Endodermal cell (in vitro differentiated cells): ENCODE measurements around the gene TDRD9. TPM values are rescaled to one million over a fixed set of nuclear protein-coding genes. Genes with fewer than 3 reads are reported as not detected.

Experiments used
- DNase-seq: peaks from one replicate; pipeline ENCODE4 v3.0.0-alpha.2; 2017
- H3K27ac ChIP-seq: 2 replicates; pipeline ENCODE4 v1.5.1; 2013; ENCODE audit warnings: mild to moderate bottlenecking, low read depth, low read length, moderate library complexity
- H3K27me3 ChIP-seq: 2 replicates; pipeline ENCODE4 v1.6.1; 2013; ENCODE audit warnings: mild to moderate bottlenecking, low read length, moderate library complexity; ENCODE audit not compliant: insufficient read depth, control insufficient read depth, poor library complexity, severe bottlenecking
- H3K36me3 ChIP-seq: 2 replicates; pipeline ENCODE4 v1.7.0; 2013; ENCODE audit warnings: mild to moderate bottlenecking, low read length, moderate library complexity; ENCODE audit not compliant: control insufficient read depth, insufficient read depth
- H3K4me1 ChIP-seq: one replicate; pipeline ENCODE4 v1.7.0; 2013; ENCODE audit warnings: low read length; ENCODE audit not compliant: control insufficient read depth, insufficient read depth
- H3K4me3 ChIP-seq: 2 replicates; pipeline ENCODE4 v1.5.1; 2013; ENCODE audit warnings: mild to moderate bottlenecking, low read length, moderate library complexity
- H3K9ac ChIP-seq: 2 replicates; pipeline ENCODE4 v1.6.1; 2013; ENCODE audit warnings: mild to moderate bottlenecking, low read length, moderate library complexity; ENCODE audit not compliant: poor library complexity, severe bottlenecking; ENCODE audit errors: extremely low read depth
- H3K9me3 ChIP-seq: 2 replicates; pipeline ENCODE4 v1.6.1; 2013; ENCODE audit warnings: mild to moderate bottlenecking, low read length, moderate library complexity; ENCODE audit not compliant: control insufficient read depth
- H3K27ac Mint-ChIP-seq: 2 replicates; pipeline ENCODE4 v1.8.0; 2020; ENCODE audit warnings: mixed read lengths
- H3K27me3 Mint-ChIP-seq: 2 replicates; pipeline ENCODE4 v1.8.0; 2021; ENCODE audit warnings: mild to moderate bottlenecking, mixed read lengths; ENCODE audit not compliant: insufficient read depth
- H3K36me3 Mint-ChIP-seq: 2 replicates; pipeline ENCODE4 v1.8.0; 2020; ENCODE audit warnings: low read depth, mixed read lengths
- H3K4me1 Mint-ChIP-seq: 2 replicates; pipeline ENCODE4 v1.8.0; 2020; ENCODE audit warnings: mixed read lengths
- H3K4me3 Mint-ChIP-seq: 2 replicates; pipeline ENCODE4 v1.8.0; 2020; ENCODE audit warnings: mild to moderate bottlenecking, moderate library complexity, mixed read lengths
- H3K9me3 Mint-ChIP-seq: 2 replicates; pipeline ENCODE4 v1.8.0; 2020; ENCODE audit warnings: mild to moderate bottlenecking, mixed read lengths
- CTCF ChIP-seq: fragments of 200-600 bp; sonication (generic); conservative IDR thresholded peaks from 2 replicates; pipeline ENCODE4 v1.5.0; 2021; ENCODE audit warnings: antibody characterized with exemption, mild to moderate bottlenecking
- WGBS, 2 experiments: methylation state at CpG; one replicate each; pipeline versions ENCODE4 v1.1.5 to v1.1.7; 2013; ENCODE audit warnings: missing lambda C conversion rate in 2 of 2, mixed read lengths in 1 of 2; ENCODE audit not compliant: insufficient coverage in 1 of 2, insufficient read length in 1 of 2; 5-methylcytosine and 5-hydroxymethylcytosine counted together
- total RNA-seq, 2 donors: library from RNA; stranded (reverse); fragmentation: NEBNext Ultra II Directional in 1 of 2; extraction: Animal tissue kit (Norgen Biotek cat#: 25700) in 1 of 2; gene quantifications; 2 replicates in 1 of 2; 3 replicates in 1 of 2; pipeline ENCODE4 v1.2.1, GENCODE V29; 2021

Gene TDRD9
- total RNA-seq, 2 donors from 2014 or later = not detected

- H3K27me3 ChIP-seq = no peaks in the 10 kb centered on the region
- no peaks in the 10 kb centered on the region for H3K36me3 ChIP-seq
- H3K27ac ChIP-seq = no peak overlapping the region
- H3K4me3 Mint-ChIP-seq = no peak overlapping the region
- peaks cover 4% of the 10 kb centered on the region for H3K9me3 Mint-ChIP-seq
- H3K4me3 ChIP-seq = no peak overlapping the region
- no peaks in the 10 kb centered on the region for H3K9me3 ChIP-seq
- no peaks in the 10 kb centered on the region for H3K36me3 Mint-ChIP-seq
- WGBS, 2 experiments = 93 to 94% methylated on average over 2 to 3 of the region's 3 CpGs
- no peak for DNase-seq
- no peak overlapping the region for H3K9ac ChIP-seq
- no peaks in the 10 kb centered on the region for H3K4me1 ChIP-seq
- no peak for TF ChIP-seq CTCF
- H3K27me3 Mint-ChIP-seq = no peaks in the 10 kb centered on the region
- no peaks in the 10 kb centered on the region for H3K4me1 Mint-ChIP-seq
- H3K27ac Mint-ChIP-seq = no peak overlapping the region
Measured at GRCh38 chr14:104011824-104012517, 83.7 kb downstream of the TDRD9 start.

- Mint-ChIP-seq H3K9me3 (peaks cover 4% of the 10 kb centered on the region), H3K4me1 (no peaks in the 10 kb centered on the region), H3K27ac (no peak overlapping the region), H3K27me3 (no peaks in the 10 kb centered on the region), H3K36me3 (no peaks in the 10 kb centered on the region), H3K4me3 (no peak overlapping the region)
- Histone ChIP-seq H3K27ac (no peak overlapping the region), H3K27me3 (peaks cover 8% of the 10 kb centered on the region), H3K4me1 (no peaks in the 10 kb centered on the region), H3K4me3 (no peak overlapping the region), H3K9me3 (no peaks in the 10 kb centered on the region), H3K9ac (no peak overlapping the region), H3K36me3 (no peaks in the 10 kb centered on the region)
- 86 to 89% methylated on average over 4 to 5 of the region's 5 CpGs for WGBS, 2 experiments
- no peak for TF ChIP-seq CTCF
- DNase-seq = no peak
Measured at GRCh38 chr14:104014764-104015163, 86.5 kb downstream of the TDRD9 start.

- Histone ChIP-seq H3K9ac (no peak overlapping the region), H3K4me1 (no peaks in the 10 kb centered on the region), H3K36me3 (no peaks in the 10 kb centered on the region), H3K4me3 (no peak overlapping the region), H3K27me3 (peaks cover 8% of the 10 kb centered on the region), H3K9me3 (no peaks in the 10 kb centered on the region), H3K27ac (no peak overlapping the region)
- Mint-ChIP-seq H3K27ac (no peak overlapping the region), H3K4me3 (no peak overlapping the region), H3K9me3 (peaks cover 4% of the 10 kb centered on the region), H3K27me3 (no peaks in the 10 kb centered on the region), H3K36me3 (no peaks in the 10 kb centered on the region), H3K4me1 (no peaks in the 10 kb centered on the region)
- DNase-seq = no peak
- TF ChIP-seq CTCF = no peak
- WGBS, 2 experiments = 88 to 90% methylated on average over 9 to 11 of the region's 11 CpGs
Measured at GRCh38 chr14:104016873-104017650, 88.8 kb downstream of the TDRD9 start.
